Cardiac muscle cell (in vitro differentiated cells and primary cell): ENCODE data around the gene ATP6V1G2. TPM values are rescaled to one million over a fixed set of nuclear protein-coding genes. Genes with fewer than 3 reads are reported as not detected.

Experiments used
- DNase-seq, 2 donors: peaks; one replicate each; pipeline versions ENCODE4 v3.0.0 to v3.0.0-alpha.2; 2010 to 2017; ENCODE audit warnings: low read depth in 1 of 2, low spot score in 1 of 2
- H3K27ac ChIP-seq: fragments of 200-600 bp; sonication (generic); 2 replicates; pipeline ENCODE4 v1.5.1; 2016
- H3K27me3 ChIP-seq: fragments of 200-600 bp; sonication (generic); 2 replicates; pipeline ENCODE4 v1.6.0; 2016; ENCODE audit warnings: control low read depth
- H3K36me3 ChIP-seq: fragments of 200-600 bp; sonication (generic); 2 replicates; pipeline ENCODE4 v1.5.1; 2016; ENCODE audit warnings: control low read depth
- H3K4me1 ChIP-seq: fragments of 200-600 bp; sonication (generic); 2 replicates; pipeline ENCODE4 v1.8.1; 2017; ENCODE audit warnings: low read depth, mild to moderate bottlenecking, mixed run types
- H3K4me3 ChIP-seq: fragments of 200-600 bp; sonication (generic); 2 replicates; pipeline ENCODE4 v1.5.1; 2016; ENCODE audit warnings: mild to moderate bottlenecking
- H3K9me3 ChIP-seq: fragments of 200-600 bp; sonication (generic); 2 replicates; pipeline ENCODE4 v1.5.1; 2017; ENCODE audit warnings: low read depth, mild to moderate bottlenecking, control low read depth
- polyA plus RNA-seq: library from polyadenylated mRNA; unstranded; fragments of >200 nt; fragmentation: Nextera tagmentation; extraction: Ambion mirVana; gene quantifications from 2 replicates; pipeline ENCODE4 v1.2.1, GENCODE V29; 2016
- total RNA-seq: library from RNA; depleted of rRNA; stranded (reverse); fragments of >200 nt; gene quantifications from 2 replicates; pipeline ENCODE4 v1.2.3, GENCODE V29; 2016
- TF ChIP-seq, protein P1 (sequence below): IDR thresholded peaks from 2 replicates; pipeline ENCODE4 v1.5.1; 2012; ENCODE audit warnings: low read depth, mild to moderate bottlenecking, low read length

ATP6V1G2 gene
- total and polyA plus RNA-seq, 2 experiments from 2014 or later: 28.8 to 32.7 TPM

- DNase-seq: no peak
- H3K36me3 ChIP-seq: no peaks in the 10 kb centered on the region
Measured at GRCh38 chr6:31574106-31575061, 28.0 kb upstream of the ATP6V1G2 start.

GRCh38 chr6:31573239-31574105, 27.1 kb upstream of the ATP6V1G2 start:
- Histone ChIP-seq H3K9me3 (no peaks in the 10 kb centered on the region), H3K27me3 (no peaks in the 10 kb centered on the region), H3K4me3 (no peak overlapping the region), H3K27ac (no peak overlapping the region), H3K36me3 (no peaks in the 10 kb centered on the region), H3K4me1 (no peaks in the 10 kb centered on the region)
- DNase-seq: no peak
- TF ChIP-seq, protein P1, sequence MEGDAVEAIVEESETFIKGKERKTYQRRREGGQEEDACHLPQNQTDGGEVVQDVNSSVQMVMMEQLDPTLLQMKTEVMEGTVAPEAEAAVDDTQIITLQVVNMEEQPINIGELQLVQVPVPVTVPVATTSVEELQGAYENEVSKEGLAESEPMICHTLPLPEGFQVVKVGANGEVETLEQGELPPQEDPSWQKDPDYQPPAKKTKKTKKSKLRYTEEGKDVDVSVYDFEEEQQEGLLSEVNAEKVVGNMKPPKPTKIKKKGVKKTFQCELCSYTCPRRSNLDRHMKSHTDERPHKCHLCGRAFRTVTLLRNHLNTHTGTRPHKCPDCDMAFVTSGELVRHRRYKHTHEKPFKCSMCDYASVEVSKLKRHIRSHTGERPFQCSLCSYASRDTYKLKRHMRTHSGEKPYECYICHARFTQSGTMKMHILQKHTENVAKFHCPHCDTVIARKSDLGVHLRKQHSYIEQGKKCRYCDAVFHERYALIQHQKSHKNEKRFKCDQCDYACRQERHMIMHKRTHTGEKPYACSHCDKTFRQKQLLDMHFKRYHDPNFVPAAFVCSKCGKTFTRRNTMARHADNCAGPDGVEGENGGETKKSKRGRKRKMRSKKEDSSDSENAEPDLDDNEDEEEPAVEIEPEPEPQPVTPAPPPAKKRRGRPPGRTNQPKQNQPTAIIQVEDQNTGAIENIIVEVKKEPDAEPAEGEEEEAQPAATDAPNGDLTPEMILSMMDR: no peak

More at GRCh38 chr6:31574106-31575061, 28.0 kb upstream of the ATP6V1G2 start:
- no peaks in the 10 kb centered on the region for H3K9me3 ChIP-seq
- H3K27ac ChIP-seq: no peak overlapping the region
- no peaks in the 10 kb centered on the region for H3K27me3 ChIP-seq
- TF ChIP-seq, protein P1: no peak
- H3K4me3 ChIP-seq: no peak overlapping the region
- H3K4me1 ChIP-seq: no peaks in the 10 kb centered on the region

- no peaks in the 10 kb centered on the region for H3K36me3 ChIP-seq
Measured at GRCh38 chr6:31572041-31572911, 25.9 kb upstream of the ATP6V1G2 start, which contains the start of gene LTA. LTA (plus strand) TSS chr6:31572289; CDS start chr6:31572743, 454 bp downstream.

GRCh38 chr6:31569861-31570536, 23.6 kb upstream of the ATP6V1G2 start:
- H3K9me3 ChIP-seq: no peaks in the 10 kb centered on the region
- no peaks in the 10 kb centered on the region for H3K36me3 ChIP-seq
- no peak overlapping the region for H3K4me3 ChIP-seq
- no peaks in the 10 kb centered on the region for H3K27me3 ChIP-seq
- no peaks in the 10 kb centered on the region for H3K4me1 ChIP-seq
- no peak overlapping the region for H3K27ac ChIP-seq
- no peak for DNase-seq
- TF ChIP-seq, protein P1: no peak

More at GRCh38 chr6:31572041-31572911, 25.9 kb upstream of the ATP6V1G2 start, which contains the start of gene LTA:
- Histone ChIP-seq H3K27me3 (no peaks in the 10 kb centered on the region), H3K9me3 (no peaks in the 10 kb centered on the region), H3K4me3 (no peak within 1 kb of the TSS), H3K4me1 (no peaks in the 10 kb centered on the region), H3K27ac (no peak within 1 kb of the TSS)
- DNase-seq: no peak
- TF ChIP-seq, protein P1: no peak
